H1 (cell line): ENCODE results near the gene OR5A1. TPM values are rescaled to one million over a fixed set of nuclear protein-coding genes. Genes with fewer than 3 reads are reported as not detected.

Experiments used
- CBX8 ChIP-seq: fragments of 300-800, 300-1000 bp; sonication (generic); IDR thresholded peaks from 2 replicates; pipeline ENCODE4 v1.7.1; 2016; ENCODE audit warnings: low read depth, low read length, borderline replicate concordance
- CHD1 ChIP-seq: IDR thresholded peaks from 2 replicates; pipeline ENCODE4 v1.6.1; 2012; ENCODE audit warnings: low read depth, low read length, improper control_type of control experiment
- CHD7 ChIP-seq: fragments of 300-600 bp; sonication (generic); IDR thresholded peaks from 2 replicates; pipeline ENCODE4 v1.7.1; 2012; ENCODE audit warnings: low read length, moderate library complexity, mild to moderate bottlenecking, inconsistent platforms; ENCODE audit not compliant: insufficient replicate concordance
- E2F6 ChIP-seq: IDR thresholded peaks from 2 replicates; pipeline ENCODE4 v1.6.1; 2012; ENCODE audit warnings: inconsistent platforms
- GTF2F1 ChIP-seq: IDR thresholded peaks from 2 replicates; pipeline ENCODE4 v1.6.1; 2012; ENCODE audit warnings: low read depth, low read length, improper control_type of control experiment, borderline replicate concordance
- SP1 ChIP-seq: IDR thresholded peaks from 2 replicates; pipeline ENCODE4 v1.6.1; 2011; ENCODE audit warnings: low read depth, low read length
- polyA plus RNA-seq, 7 experiments: library from polyadenylated mRNA; depleted of rRNA in 3 of 7; stranded (reverse) in 5 of 7; unstranded in 2 of 7; fragments of >200 nt in 5 of 7; fragments of 200-250 nt in 2 of 7; gene quantifications; 1 replicate in 5 of 7; 2 replicates in 1 of 7; 4 replicates in 1 of 7; pipeline versions ENCODE4 v1.2.1 to v1.2.3, GENCODE V29; 2011 to 2013; ENCODE audit warnings: missing spikeins in 2 of 7, mixed read lengths in 2 of 7
- total RNA-seq: library from RNA; stranded (reverse); fragmentation: NEBNext Ultra II Directional; extraction: Animal tissue kit (Norgen Biotek cat#: 25700); gene quantifications from 2 replicates; pipeline ENCODE4 v1.2.1, GENCODE V29; 2021

The OR5A1 gene
- total and polyA plus RNA-seq, 2 of the 8 experiments (the other 6 are each of a cell fraction or from before 2014, with no cell fraction given), result not detected

- TF ChIP-seq CHD7 (no peak), E2F6 (no peak), GTF2F1 (no peak), CBX8 (no peak), CHD1 (no peak), SP1 (no peak)
Observed at GRCh38 chr11:59436169-59436568, at the start of gene OR5A1 (continued).
